ENCODE results near the gene CDH4. TPM values are rescaled to one million over a fixed set of nuclear protein-coding genes. Genes with fewer than 3 reads are reported as not detected.

The CDH4 gene
- total and polyA plus RNA-seq, 2 donors (not counting 1 experiment from before 2014, with no cell fraction given): not detected

GRCh38 chr20:61551401-61551800, 299.3 kb downstream of the CDH4 start:
- Histone ChIP-seq H3K9ac (ENCODE audit: low read length) (no peak overlapping the region), H3K79me2 (ENCODE audit: control insufficient read depth, insufficient read depth, low read length) (no peaks in the 10 kb centered on the region), H3K27ac (ENCODE audit: low read length in 2 of 2) (no peak overlapping the region), H3K4me3 (ENCODE audit: control extremely low read depth in 1 of 5, extremely low read depth in 1 of 5, insufficient read depth in 1 of 5, low read depth in 2 of 5, low read length in 4 of 5) (no peak overlapping the region), H3K36me3 (replicated peaks in 1 of 2; ENCODE audit: control extremely low read depth in 1 of 2, control insufficient read depth in 1 of 2, extremely low read depth in 1 of 2, insufficient read depth in 2 of 2, low read length in 1 of 2) (no peaks in the 10 kb centered on the region), H3K27me3 (replicated peaks in 1 of 4; ENCODE audit: control extremely low read depth in 1 of 4, control insufficient read depth in 3 of 4, insufficient read depth in 4 of 4, low read length in 3 of 4) (no peaks in the 10 kb centered on the region), H3K9me3 (ENCODE audit: control extremely low read depth in 1 of 3, control insufficient read depth in 2 of 3, insufficient read depth in 1 of 3, low read length in 2 of 3) (peaks cover 0 to 36% (median 0%) of the 10 kb centered on the region in 3 donors), H3K4me1 (ENCODE audit: control insufficient read depth in 2 of 2, insufficient read depth in 2 of 2, low read length in 2 of 2) (no peaks in the 10 kb centered on the region), H4K20me1 (ENCODE audit: control insufficient read depth, insufficient read depth, low read length, poor library complexity, severe bottlenecking) (no peaks in the 10 kb centered on the region), H2AFZ (ENCODE audit: insufficient read depth, low read depth, low read length, poor library complexity, severe bottlenecking) (no peak overlapping the region), H3K4me2 (replicated peaks; ENCODE audit: low read depth, low read length, poor library complexity, severe bottlenecking) (no peak overlapping the region)
- ChIA-PET CTCF (no interaction called here), POLR2A (no interaction called here)
- Mint-ChIP-seq H3K4me3 (no peak overlapping the region), H3K9me3 (ENCODE audit: insufficient read depth) (peaks cover 5% of the 10 kb centered on the region), H3K27me3 (no peaks in the 10 kb centered on the region), H3K27ac (no peak overlapping the region), H3K4me1 (no peaks in the 10 kb centered on the region)
- no peak for TF ChIP-seq CTCF (IDR thresholded peaks at IDR 0.05)
- no peak for ATAC-seq (ENCODE audit: low read depth)
- intact Hi-C loops (cut with micrococcal nuclease): no loop called here
- 89% methylated on average over 1 of the region's 2 CpGs for WGBS (ENCODE audit: insufficient coverage)
- no peak for DNase-seq

GRCh38 chr20:61554617-61555016, 302.6 kb downstream of the CDH4 start:
- H3K9me3 Mint-ChIP-seq (ENCODE audit: insufficient read depth): peaks cover 5% of the 10 kb centered on the region
- H3K36me3 ChIP-seq (replicated peaks in 1 of 2; ENCODE audit: control extremely low read depth in 1 of 2, control insufficient read depth in 1 of 2, extremely low read depth in 1 of 2, insufficient read depth in 2 of 2, low read length in 1 of 2): no peaks in the 10 kb centered on the region
- no peak for ATAC-seq (ENCODE audit: low read depth)

More at GRCh38 chr20:61554617-61555016, 302.6 kb downstream of the CDH4 start:
- H3K4me1 ChIP-seq (ENCODE audit: control insufficient read depth in 2 of 2, insufficient read depth in 2 of 2, low read length in 2 of 2): no peaks in the 10 kb centered on the region
- H3K4me1 Mint-ChIP-seq: no peaks in the 10 kb centered on the region
- H3K79me2 ChIP-seq (ENCODE audit: control insufficient read depth, insufficient read depth, low read length): no peaks in the 10 kb centered on the region
- H3K27ac ChIP-seq (ENCODE audit: low read length in 2 of 2): no peak overlapping the region
- no peaks in the 10 kb centered on the region for H3K27me3 ChIP-seq (replicated peaks in 1 of 4; ENCODE audit: control extremely low read depth in 1 of 4, control insufficient read depth in 3 of 4, insufficient read depth in 4 of 4, low read length in 3 of 4)
- H2AFZ ChIP-seq (ENCODE audit: insufficient read depth, low read depth, low read length, poor library complexity, severe bottlenecking): no peak overlapping the region
- no peak overlapping the region for H3K27ac Mint-ChIP-seq
- peaks cover 0 to 33% (median 0%) of the 10 kb centered on the region in 3 donors for H3K9me3 ChIP-seq (ENCODE audit: control extremely low read depth in 1 of 3, control insufficient read depth in 2 of 3, insufficient read depth in 1 of 3, low read length in 2 of 3)
- H3K27me3 Mint-ChIP-seq: no peaks in the 10 kb centered on the region
- no peak overlapping the region for H3K4me2 ChIP-seq (replicated peaks; ENCODE audit: low read depth, low read length, poor library complexity, severe bottlenecking)
- no peak overlapping the region for H3K9ac ChIP-seq (ENCODE audit: low read length)
- TF ChIP-seq EZH2 (IDR thresholded peaks at IDR 0.05; ENCODE audit: borderline replicate concordance, insufficient read depth, low read depth, low read length, poor library complexity, severe bottlenecking): no peak
- TF ChIP-seq CTCF (IDR thresholded peaks at IDR 0.05): no peak
- H3K4me3 Mint-ChIP-seq: no peak overlapping the region
- no peaks in the 10 kb centered on the region for H4K20me1 ChIP-seq (ENCODE audit: control insufficient read depth, insufficient read depth, low read length, poor library complexity, severe bottlenecking)
- no peak for DNase-seq
- CTCF ChIA-PET: no interaction called here
- H3K4me3 ChIP-seq (ENCODE audit: control extremely low read depth in 1 of 5, extremely low read depth in 1 of 5, insufficient read depth in 1 of 5, low read depth in 2 of 5, low read length in 4 of 5): no peak overlapping the region
- POLR2A ChIA-PET: no interaction called here
- WGBS (ENCODE audit: insufficient coverage): 74% methylated on average over 10 of the region's 10 CpGs
- intact Hi-C loops (cut with micrococcal nuclease): no loop called here

Data from B cell (primary cell).